Thoracic aorta (tissue), 2 donors: ENCODE measurements around the gene TRAPPC4. TPM values are rescaled to one million over a fixed set of nuclear protein-coding genes. Genes with fewer than 3 reads are reported as not detected.

ENCODE experiments used
- ATAC-seq: fragments of 150-250 bp; one replicate; pipeline ENCODE4 v1.8.0; 2017; ENCODE audit warnings: low read depth; ENCODE audit not compliant: insufficient number of reproducible peaks, low FRiP score
- DNase-seq: peaks from one replicate; pipeline ENCODE4 v3.0.0-alpha.2; 2020; ENCODE audit warnings: low spot score
- H3K27ac ChIP-seq, 2 donors: fragments of 200-600 bp; sonication (generic); 1 replicate in 1 of 2; 2 replicates in 1 of 2; pipeline ENCODE4 v1.5.1; 2016; ENCODE audit warnings: mild to moderate bottlenecking in 2 of 2, moderate library complexity in 2 of 2
- H3K27me3 ChIP-seq: fragments of 200-600 bp; sonication (generic); replicated peaks from 2 replicates; pipeline ENCODE4 v1.6.0; 2016; ENCODE audit warnings: mild to moderate bottlenecking; ENCODE audit not compliant: insufficient read depth
- H3K36me3 ChIP-seq: fragments of 200-600 bp; sonication (generic); one replicate; pipeline ENCODE4 v1.5.1; 2016
- H3K4me1 ChIP-seq, 2 donors: fragments of 200-600 bp; sonication (generic); 1 replicate in 1 of 2; 2 replicates in 1 of 2; pipeline versions ENCODE4 v1.5.1 to v1.6.0; 2016; ENCODE audit warnings: low read depth in 2 of 2, mild to moderate bottlenecking in 1 of 2; ENCODE audit not compliant: control insufficient read depth in 1 of 2
- H3K4me3 ChIP-seq: fragments of 200-600 bp; sonication (generic); 2 replicates; pipeline ENCODE4 v1.5.1; 2016; ENCODE audit warnings: mild to moderate bottlenecking
- H3K9me3 ChIP-seq: fragments of 200-600 bp; sonication (generic); 2 replicates; pipeline ENCODE4 v1.5.1; 2016
- total RNA-seq, 2 donors: library from RNA; depleted of rRNA; stranded (reverse); fragments of >200 nt; gene quantifications; one replicate each; pipeline versions ENCODE4 v1.1.0 to v1.2.3, GENCODE V29; 2016
- TF ChIP-seq, protein P1 (sequence below): fragments of 200-600 bp; sonication (generic); IDR thresholded peaks from one replicate; pipeline ENCODE4 v1.5.1; 2019; ENCODE audit warnings: antibody characterized with exemption

Gene TRAPPC4
- total RNA-seq, 2 donors from 2014 or later: 58.2 to 63.0 TPM

DNA sequence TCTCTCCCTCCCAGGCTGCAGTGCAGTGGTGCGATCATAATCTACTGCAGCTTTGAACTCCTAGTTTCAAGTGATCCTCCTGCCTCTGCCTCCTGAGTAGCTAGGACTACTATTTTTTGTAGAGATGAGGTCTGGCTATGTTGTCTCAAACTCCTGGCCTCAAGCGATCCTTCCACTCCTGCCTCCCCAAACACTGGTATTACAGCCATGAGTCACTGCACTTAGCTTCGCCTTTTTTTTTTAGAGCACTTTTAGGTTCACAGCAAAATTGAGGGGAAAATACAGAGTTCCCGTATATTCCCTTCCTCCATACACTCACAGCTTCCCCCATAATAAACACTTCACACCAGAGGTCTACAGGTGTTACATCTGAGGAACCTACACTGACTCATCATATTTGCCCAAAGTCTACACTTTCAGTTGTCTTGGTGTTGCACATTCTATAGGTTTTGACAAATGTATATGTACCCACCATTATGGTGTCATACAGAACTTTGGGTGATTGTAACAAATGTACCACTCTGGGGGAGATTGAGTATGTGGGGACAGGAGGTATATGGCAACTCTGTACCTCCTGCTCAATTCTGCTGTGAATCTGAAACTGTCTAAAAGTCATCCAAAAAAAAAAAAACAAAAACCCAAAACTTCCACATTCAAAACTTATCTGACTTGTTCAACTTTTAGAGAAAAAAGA lies 23.4 kb downstream of the TRAPPC4 start:
- no peaks in the 10 kb centered on the region for H3K4me1 ChIP-seq
- DNase-seq (no peak), ATAC-seq (no peak)
- H3K4me3 ChIP-seq: no peak overlapping the region
- no peaks in the 10 kb centered on the region for H3K27me3 ChIP-seq
- no peak overlapping the region for H3K27ac ChIP-seq
- peaks cover 13% of the 10 kb centered on the region for H3K36me3 ChIP-seq
- TF ChIP-seq, protein P1, sequence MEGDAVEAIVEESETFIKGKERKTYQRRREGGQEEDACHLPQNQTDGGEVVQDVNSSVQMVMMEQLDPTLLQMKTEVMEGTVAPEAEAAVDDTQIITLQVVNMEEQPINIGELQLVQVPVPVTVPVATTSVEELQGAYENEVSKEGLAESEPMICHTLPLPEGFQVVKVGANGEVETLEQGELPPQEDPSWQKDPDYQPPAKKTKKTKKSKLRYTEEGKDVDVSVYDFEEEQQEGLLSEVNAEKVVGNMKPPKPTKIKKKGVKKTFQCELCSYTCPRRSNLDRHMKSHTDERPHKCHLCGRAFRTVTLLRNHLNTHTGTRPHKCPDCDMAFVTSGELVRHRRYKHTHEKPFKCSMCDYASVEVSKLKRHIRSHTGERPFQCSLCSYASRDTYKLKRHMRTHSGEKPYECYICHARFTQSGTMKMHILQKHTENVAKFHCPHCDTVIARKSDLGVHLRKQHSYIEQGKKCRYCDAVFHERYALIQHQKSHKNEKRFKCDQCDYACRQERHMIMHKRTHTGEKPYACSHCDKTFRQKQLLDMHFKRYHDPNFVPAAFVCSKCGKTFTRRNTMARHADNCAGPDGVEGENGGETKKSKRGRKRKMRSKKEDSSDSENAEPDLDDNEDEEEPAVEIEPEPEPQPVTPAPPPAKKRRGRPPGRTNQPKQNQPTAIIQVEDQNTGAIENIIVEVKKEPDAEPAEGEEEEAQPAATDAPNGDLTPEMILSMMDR: no peak
- no peaks in the 10 kb centered on the region for H3K9me3 ChIP-seq

DNA sequence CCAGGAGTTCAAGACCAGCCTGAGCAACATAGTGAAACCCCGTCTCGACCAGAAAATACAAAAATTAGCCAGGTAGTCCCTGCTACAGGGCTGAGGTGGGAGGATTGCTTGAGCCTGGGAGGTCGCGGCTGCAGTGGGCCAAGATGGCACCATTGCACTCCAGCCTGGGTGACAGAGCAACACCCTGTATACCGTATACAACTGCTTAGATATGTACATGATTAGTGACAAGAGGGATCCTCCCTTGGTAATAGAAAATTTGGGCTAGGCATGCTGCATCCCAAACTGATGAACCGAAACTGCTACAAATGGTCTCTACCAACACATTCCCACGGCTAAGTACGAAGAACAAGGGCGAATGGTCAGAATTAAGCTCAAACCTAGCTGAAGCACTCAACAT lies 24.4 kb downstream of the TRAPPC4 start:
- Histone ChIP-seq H3K4me1 (no peaks in the 10 kb centered on the region), H3K9me3 (no peaks in the 10 kb centered on the region), H3K4me3 (no peak overlapping the region), H3K27me3 (no peaks in the 10 kb centered on the region), H3K27ac (no peak overlapping the region), H3K36me3 (peaks cover 20% of the 10 kb centered on the region)
- TF ChIP-seq, protein P1: no peak
- DNase-seq (no peak), ATAC-seq (no peak)

DNA sequence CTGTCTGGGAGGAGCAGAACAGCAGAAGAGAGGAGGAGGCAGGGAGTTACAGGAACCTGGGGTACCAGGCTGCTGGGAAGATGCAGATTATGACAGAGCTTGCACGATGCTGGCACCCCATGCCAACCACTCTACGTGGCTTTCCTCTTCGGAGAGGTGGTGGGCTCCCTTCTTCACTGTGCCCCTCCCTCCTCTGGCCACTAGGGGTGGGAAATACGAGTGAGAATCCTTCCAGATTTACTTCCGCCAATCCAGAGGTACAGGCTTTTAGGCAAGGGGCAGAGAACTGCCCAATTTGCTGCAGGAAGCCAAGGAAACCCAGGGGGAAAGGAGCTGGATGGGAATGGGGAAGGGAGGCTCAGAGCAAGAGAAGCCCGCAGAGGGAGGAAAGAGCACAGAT lies 26.1 kb downstream of the TRAPPC4 start:
- Histone ChIP-seq H3K9me3 (no peaks in the 10 kb centered on the region), H3K27me3 (no peaks in the 10 kb centered on the region), H3K36me3 (peaks cover 38% of the 10 kb centered on the region), H3K4me1 (no peaks in the 10 kb centered on the region), H3K27ac (no peak overlapping the region), H3K4me3 (no peak overlapping the region)
- ATAC-seq: no peak
- no peak for DNase-seq
- TF ChIP-seq, protein P1: no peak

DNA sequence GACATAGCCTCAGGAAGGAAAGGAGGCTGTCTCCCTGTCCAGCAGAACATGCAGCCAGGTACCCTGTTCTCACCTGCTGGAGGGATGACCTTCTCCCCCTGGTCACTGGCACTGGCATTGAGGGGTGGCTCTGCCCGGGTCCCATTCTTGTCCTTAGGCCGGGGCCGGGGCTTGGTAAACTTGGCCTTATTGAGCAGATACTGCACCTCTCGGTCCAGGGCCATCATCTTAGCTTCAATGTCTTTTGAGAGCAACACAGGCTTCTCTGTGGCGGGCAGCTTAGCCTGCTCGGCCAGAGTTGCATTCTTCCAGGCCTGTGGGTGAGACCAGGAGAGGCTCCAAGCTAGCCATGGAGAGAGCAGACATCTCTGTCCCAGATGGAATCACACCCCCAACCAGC lies 27.9 kb downstream of the TRAPPC4 start:
- H3K27ac ChIP-seq: no peak overlapping the region
- ATAC-seq: no peak
- no peaks in the 10 kb centered on the region for H3K27me3 ChIP-seq
- H3K4me3 ChIP-seq: no peak overlapping the region
- H3K9me3 ChIP-seq: no peaks in the 10 kb centered on the region
- peaks cover 51% of the 10 kb centered on the region for H3K36me3 ChIP-seq
- no peak for DNase-seq
- no peaks in the 10 kb centered on the region for H3K4me1 ChIP-seq
- TF ChIP-seq, protein P1: no peak

DNA sequence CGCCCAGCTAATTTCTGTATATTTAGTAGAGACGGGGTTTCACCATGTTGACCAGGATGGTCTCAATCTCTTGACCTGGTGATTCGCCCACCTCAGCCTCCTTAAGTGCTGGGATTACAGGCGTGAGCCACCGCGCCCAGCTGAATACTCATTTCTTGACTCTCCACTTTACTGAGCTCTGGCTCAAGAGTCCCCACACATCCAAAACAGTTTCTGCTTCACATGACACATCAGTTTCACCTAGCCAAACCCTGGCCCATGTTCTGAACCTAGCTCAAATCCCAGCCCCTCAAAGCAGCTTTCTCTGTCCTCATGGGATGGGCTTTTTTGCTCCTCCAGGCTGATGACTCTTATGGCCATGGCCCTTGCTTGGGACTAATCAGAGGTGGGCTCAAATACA lies 28.6 kb downstream of the TRAPPC4 start:
- no peaks in the 10 kb centered on the region for H3K4me1 ChIP-seq
- TF ChIP-seq, protein P1: no peak
- no peaks in the 10 kb centered on the region for H3K9me3 ChIP-seq
- H3K36me3 ChIP-seq: peaks cover 57% of the 10 kb centered on the region
- H3K27me3 ChIP-seq: no peaks in the 10 kb centered on the region
- ATAC-seq (no peak), DNase-seq (no peak)
- H3K27ac ChIP-seq: no peak overlapping the region
- H3K4me3 ChIP-seq: no peak overlapping the region
